WERI-Rb-1 (cell line): Measurements from ENCODE around the gene HTR2B.

Experiments used
- DNase-seq: peaks from one replicate; pipeline ENCODE4 v3.0.0-alpha.2; 2020
- H3K27ac ChIP-seq: fragments of 250-450 bp; sonication (Bioruptor Pico); 2 replicates; pipeline ENCODE4 v1.5.1; 2020; ENCODE audit warnings: mild to moderate bottlenecking, moderate library complexity
- H3K27me3 ChIP-seq: fragments of 250-450 bp; sonication (Bioruptor Pico); 2 replicates; pipeline ENCODE4 v1.5.1; 2021; ENCODE audit warnings: mild to moderate bottlenecking, low read depth, moderate library complexity; ENCODE audit not compliant: insufficient read depth, severe bottlenecking
- H3K36me3 ChIP-seq: fragments of 250-450 bp; sonication (Bioruptor Pico); 2 replicates; pipeline ENCODE4 v1.5.1; 2020; ENCODE audit warnings: mild to moderate bottlenecking, moderate library complexity
- H3K4me3 ChIP-seq: 2 replicates; pipeline ENCODE4 v1.5.1; 2011; ENCODE audit warnings: low read depth, mild to moderate bottlenecking, control low read depth, low read length
- H3K9me3 ChIP-seq: fragments of 250-450 bp; sonication (Bioruptor Pico); 2 replicates; pipeline ENCODE4 v1.5.1; 2021; ENCODE audit warnings: mild to moderate bottlenecking, moderate library complexity; ENCODE audit not compliant: severe bottlenecking
- CTCF ChIP-seq: IDR thresholded peaks from 2 replicates; pipeline ENCODE4 v1.5.1; 2011; ENCODE audit warnings: low read depth, mild to moderate bottlenecking, control low read depth, inconsistent platforms, low read length

HTR2B gene

GRCh38 chr2:231168460-231169139, 43.8 kb upstream of the HTR2B start:
- peaks cover 40% of the 10 kb centered on the region for H3K36me3 ChIP-seq
- H3K9me3 ChIP-seq, result no peaks in the 10 kb centered on the region
- no peaks in the 10 kb centered on the region for H3K27me3 ChIP-seq
- no peak for DNase-seq
- H3K4me3 ChIP-seq, result no peak overlapping the region
- no peak for TF ChIP-seq CTCF
- H3K27ac ChIP-seq, result no peak overlapping the region

GRCh38 chr2:231167745-231168459, 43.1 kb upstream of the HTR2B start:
- Histone ChIP-seq H3K27ac (no peak overlapping the region), H3K36me3 (peaks cover 44% of the 10 kb centered on the region), H3K27me3 (no peaks in the 10 kb centered on the region), H3K4me3 (no peak overlapping the region), H3K9me3 (no peaks in the 10 kb centered on the region)
- no peak for DNase-seq
- no peak for TF ChIP-seq CTCF

- DNase-seq, result no peak
- Histone ChIP-seq H3K9me3 (no peaks in the 10 kb centered on the region), H3K27me3 (no peaks in the 10 kb centered on the region), H3K27ac (no peak overlapping the region), H3K36me3 (peaks cover 38% of the 10 kb centered on the region), H3K4me3 (no peak overlapping the region)
- TF ChIP-seq CTCF, result no peak
These were observed 38.7 kb upstream of the HTR2B start for GRCh38 chr2:231163414-231164095.

- no peak for TF ChIP-seq CTCF
- H3K36me3 ChIP-seq, result peaks cover 34% of the 10 kb centered on the region
- H3K27ac ChIP-seq, result no peak overlapping the region
- DNase-seq, result no peak
- H3K9me3 ChIP-seq, result no peaks in the 10 kb centered on the region
- H3K27me3 ChIP-seq, result no peaks in the 10 kb centered on the region
- no peak overlapping the region for H3K4me3 ChIP-seq
These were observed 38.2 kb upstream of the HTR2B start for GRCh38 chr2:231163011-231163410.

- Histone ChIP-seq H3K4me3 (no peak overlapping the region), H3K27ac (no peak overlapping the region), H3K9me3 (no peaks in the 10 kb centered on the region), H3K36me3 (peaks cover 30% of the 10 kb centered on the region), H3K27me3 (no peaks in the 10 kb centered on the region)
- no peak for DNase-seq
- TF ChIP-seq CTCF, result no peak
These were observed 37.1 kb upstream of the HTR2B start for GRCh38 chr2:231161877-231162329.
